ENCODE results near the gene CCNL2. TPM values are rescaled to one million over a fixed set of nuclear protein-coding genes. Genes with fewer than 3 reads are reported as not detected.

CCNL2 gene
- total RNA-seq, 1 experiment from 2014 or later = 173 TPM

- H3K4me1 ChIP-seq (ENCODE audit: insufficient read depth, low read length) = no peaks in the 10 kb centered on the region
- no peak overlapping the region for H4K91ac ChIP-seq (ENCODE audit: insufficient read length, low read depth, low read length)
- no peak overlapping the region for H2AFZ ChIP-seq (ENCODE audit: low read length)
- H3K18ac ChIP-seq (ENCODE audit: insufficient read length, low read depth, low read length) = no peak overlapping the region
- H3K79me1 ChIP-seq (ENCODE audit: insufficient read depth, low read depth, low read length, poor library complexity, severe bottlenecking) = peaks cover 12% of the 10 kb centered on the region
- peaks cover 11% of the 10 kb centered on the region for H3K23me2 ChIP-seq (ENCODE audit: insufficient read length, low read depth, low read length, poor library complexity, severe bottlenecking)
- no peak overlapping the region for H3K9ac ChIP-seq (ENCODE audit: extremely low read depth, insufficient read length, low read length)
- Mint-ChIP-seq H3K4me3 (no peak overlapping the region), H3K4me1 (peaks cover 5 to 10% of the 10 kb centered on the region in 2 experiments), H3K36me3 (ENCODE audit: insufficient read depth in 1 of 3, low read depth in 3 of 3) (peaks cover 61 to 88% (median 75%) of the 10 kb centered on the region in 3 experiments), H3K9me3 (peaks cover 0 to 2% of the 10 kb centered on the region in 2 experiments; a peak in 1 of 5 replicates), H3K27me3 (ENCODE audit: low read depth) (no peaks in the 10 kb centered on the region), H3K27ac (no peak overlapping the region; a peak in 1 of 7 replicates)
- no CpG with 5 or more reads among the region's 11 CpGs for WGBS (ENCODE audit: extremely low coverage, insufficient read length, low lambda C conversion rate)
- H3K79me2 ChIP-seq (ENCODE audit: insufficient read depth, low read length) = peaks cover 8% of the 10 kb centered on the region; the same call in 1 of the 2 replicates
- DNase-seq = no peak
- no peak overlapping the region for H2BK15ac ChIP-seq (ENCODE audit: low read depth, low read length)
- no peak overlapping the region for H3K4me2 ChIP-seq (ENCODE audit: insufficient read depth, insufficient read length, low read length)
- H3K9me3 ChIP-seq (ENCODE audit: control insufficient read depth, low read depth, low read length) = no peaks in the 10 kb centered on the region
- H4K5ac ChIP-seq (ENCODE audit: insufficient read length, low read depth, low read length) = no peak overlapping the region
- no peak overlapping the region for H2BK120ac ChIP-seq (ENCODE audit: low read depth, low read length, poor library complexity, severe bottlenecking)
- no peak overlapping the region for H2BK20ac ChIP-seq (ENCODE audit: low read depth, low read length, poor library complexity, severe bottlenecking)
- no peak overlapping the region for H4K8ac ChIP-seq (replicated peaks; ENCODE audit: insufficient read length, low read depth, low read length)
- no peaks in the 10 kb centered on the region for H4K20me1 ChIP-seq (ENCODE audit: control insufficient read depth, insufficient read depth, insufficient read length)
- H2BK5ac ChIP-seq (ENCODE audit: insufficient read length, low read length) = no peak overlapping the region
- no peaks in the 10 kb centered on the region for H3K27me3 ChIP-seq (ENCODE audit: insufficient read depth, low read length)
- H3K14ac ChIP-seq (ENCODE audit: insufficient read depth, low read length) = no peak overlapping the region
- no peak overlapping the region for H2BK12ac ChIP-seq (ENCODE audit: insufficient read length, low read depth, low read length)
- H2AK5ac ChIP-seq (ENCODE audit: insufficient read length, low read length) = no peak overlapping the region
- H3K23ac ChIP-seq (ENCODE audit: insufficient read length, low read depth, low read length) = no peak overlapping the region
- H3K56ac ChIP-seq (ENCODE audit: insufficient read length, low read depth, low read length) = no peak overlapping the region
- no peak overlapping the region for H3K4ac ChIP-seq (ENCODE audit: low read depth, low read length)
- no peak overlapping the region for H3T11ph ChIP-seq (ENCODE audit: low read length)
- TF ChIP-seq CTCF (conservative IDR thresholded peaks at IDR 0.05) = no peak
- no peak overlapping the region for H3K27ac ChIP-seq (ENCODE audit: insufficient read length, low read depth, low read length)
Observed at GRCh38 chr1:1395166-1395565, 4.0 kb downstream of the CCNL2 start.
